GM12873 (cell line): ENCODE results near the gene TMA7.

ENCODE experiments used
- TF ChIP-seq, protein P1 (sequence below): IDR thresholded peaks from 2 replicates; pipeline ENCODE4 v1.5.1; 2012; ENCODE audit warnings: low read depth, mild to moderate bottlenecking, moderate library complexity, low read length, control low read depth; ENCODE audit not compliant: insufficient read depth; ENCODE audit errors: missing control alignments

TMA7 gene

GRCh38 chr3:48435774-48436476, 4.1 kb upstream of the TMA7 start:
- TF ChIP-seq, protein P1, sequence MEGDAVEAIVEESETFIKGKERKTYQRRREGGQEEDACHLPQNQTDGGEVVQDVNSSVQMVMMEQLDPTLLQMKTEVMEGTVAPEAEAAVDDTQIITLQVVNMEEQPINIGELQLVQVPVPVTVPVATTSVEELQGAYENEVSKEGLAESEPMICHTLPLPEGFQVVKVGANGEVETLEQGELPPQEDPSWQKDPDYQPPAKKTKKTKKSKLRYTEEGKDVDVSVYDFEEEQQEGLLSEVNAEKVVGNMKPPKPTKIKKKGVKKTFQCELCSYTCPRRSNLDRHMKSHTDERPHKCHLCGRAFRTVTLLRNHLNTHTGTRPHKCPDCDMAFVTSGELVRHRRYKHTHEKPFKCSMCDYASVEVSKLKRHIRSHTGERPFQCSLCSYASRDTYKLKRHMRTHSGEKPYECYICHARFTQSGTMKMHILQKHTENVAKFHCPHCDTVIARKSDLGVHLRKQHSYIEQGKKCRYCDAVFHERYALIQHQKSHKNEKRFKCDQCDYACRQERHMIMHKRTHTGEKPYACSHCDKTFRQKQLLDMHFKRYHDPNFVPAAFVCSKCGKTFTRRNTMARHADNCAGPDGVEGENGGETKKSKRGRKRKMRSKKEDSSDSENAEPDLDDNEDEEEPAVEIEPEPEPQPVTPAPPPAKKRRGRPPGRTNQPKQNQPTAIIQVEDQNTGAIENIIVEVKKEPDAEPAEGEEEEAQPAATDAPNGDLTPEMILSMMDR = peak; percentile 99

DNA sequence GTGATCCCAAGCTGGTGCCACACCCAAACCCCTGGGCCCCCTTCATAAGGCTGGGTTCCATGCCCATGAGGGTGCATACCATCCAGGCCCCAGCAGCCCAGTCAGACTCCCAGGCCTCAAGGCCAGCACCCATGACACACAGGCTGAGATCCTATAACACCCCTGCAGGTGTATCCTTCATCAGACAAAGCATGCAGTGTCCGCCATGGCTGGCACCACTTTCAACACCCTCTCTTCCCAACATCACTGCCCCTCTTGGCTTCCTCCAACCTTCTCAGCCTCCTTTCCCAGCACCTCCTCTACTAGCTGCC, 3.6 kb upstream of the TMA7 start:
- TF ChIP-seq, protein P1 = no peak

DNA sequence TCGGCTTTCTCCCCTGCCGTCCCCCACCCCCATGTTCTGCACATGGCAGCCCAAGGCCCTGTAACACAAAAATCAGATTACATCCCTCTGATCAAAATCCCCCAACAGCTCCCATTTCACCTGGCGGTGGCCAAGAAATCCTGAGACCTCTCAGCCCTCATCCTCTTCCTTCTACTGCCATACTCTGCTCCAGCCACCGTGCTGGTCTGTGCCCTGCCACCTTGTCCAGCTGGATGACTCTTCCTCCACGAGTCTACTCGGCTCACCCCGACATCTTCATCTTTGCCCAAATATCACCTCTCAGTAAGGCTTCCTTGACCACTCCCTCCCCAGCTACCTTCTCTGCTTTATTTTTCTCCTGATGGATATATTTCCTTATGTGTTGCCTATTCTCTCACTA, 3.2 kb upstream of the TMA7 start:
- TF ChIP-seq, protein P1 = no peak

- TF ChIP-seq, protein P1 = no peak
Measured at GRCh38 chr3:48437812-48438211, 2.2 kb upstream of the TMA7 start.

GRCh38 chr3:48440590-48440958, 517 bp downstream of the TMA7 start:
- TF ChIP-seq, protein P1 = no peak

DNA sequence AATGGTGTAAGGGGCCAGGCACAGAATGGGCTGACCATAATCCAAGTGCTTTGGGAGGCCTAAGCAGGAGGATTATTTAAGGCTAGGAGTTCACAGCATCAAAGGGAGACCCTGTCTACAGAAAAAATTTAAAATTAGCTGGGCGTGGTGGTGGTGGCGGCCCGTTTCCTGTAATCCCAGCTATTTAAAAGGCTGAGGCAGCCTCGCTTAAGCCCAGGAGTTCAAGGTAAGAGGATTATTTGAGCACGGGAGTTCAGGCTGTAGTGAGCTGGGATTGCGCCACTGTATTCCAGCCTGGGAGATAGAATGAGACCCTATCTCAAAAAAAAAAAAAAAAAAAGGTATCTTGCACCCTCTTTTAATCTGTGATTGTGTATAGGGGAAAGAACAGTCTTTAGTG, 1.9 kb downstream of the TMA7 start:
- TF ChIP-seq, protein P1 = no peak

- TF ChIP-seq, protein P1 = no peak
Measured at GRCh38 chr3:48445277-48445882, 5.3 kb downstream of the TMA7 start.
